HUES64 (cell line): ENCODE data around the gene NT5DC2.

Source experiments
- H3K27ac ChIP-seq: 2 replicates; pipeline ENCODE4 v1.7.0; 2013; ENCODE audit warnings: low read depth, low read length, inconsistent platforms
- H3K27me3 ChIP-seq: 2 replicates; pipeline ENCODE4 v1.6.1; 2013; ENCODE audit warnings: mild to moderate bottlenecking, low read length; ENCODE audit not compliant: insufficient read depth
- H3K36me3 ChIP-seq: 2 replicates; pipeline ENCODE4 v1.6.1; 2013; ENCODE audit warnings: mild to moderate bottlenecking, low read length; ENCODE audit not compliant: insufficient read depth
- H3K4me1 ChIP-seq: 2 replicates; pipeline ENCODE4 v1.6.1; 2013; ENCODE audit warnings: mild to moderate bottlenecking, low read length, moderate library complexity; ENCODE audit not compliant: insufficient read depth
- H3K4me3 ChIP-seq: 2 replicates; pipeline ENCODE4 v1.5.1; 2013; ENCODE audit warnings: mild to moderate bottlenecking, low read length, moderate library complexity
- H3K9ac ChIP-seq: 2 replicates; pipeline ENCODE4 v1.6.1; 2013; ENCODE audit warnings: mild to moderate bottlenecking, low read depth, low read length
- H3K9me3 ChIP-seq: 2 replicates; pipeline ENCODE4 v1.6.1; 2013; ENCODE audit warnings: low read depth, low read length; ENCODE audit not compliant: insufficient read depth
- WGBS: fragments of 150-250, 120-280 bp; methylation state at CpG from one replicate; pipeline ENCODE4 v1.1.7; 2013; ENCODE audit warnings: missing lambda C conversion rate; 5-methylcytosine and 5-hydroxymethylcytosine counted together

The NT5DC2 gene

DNA sequence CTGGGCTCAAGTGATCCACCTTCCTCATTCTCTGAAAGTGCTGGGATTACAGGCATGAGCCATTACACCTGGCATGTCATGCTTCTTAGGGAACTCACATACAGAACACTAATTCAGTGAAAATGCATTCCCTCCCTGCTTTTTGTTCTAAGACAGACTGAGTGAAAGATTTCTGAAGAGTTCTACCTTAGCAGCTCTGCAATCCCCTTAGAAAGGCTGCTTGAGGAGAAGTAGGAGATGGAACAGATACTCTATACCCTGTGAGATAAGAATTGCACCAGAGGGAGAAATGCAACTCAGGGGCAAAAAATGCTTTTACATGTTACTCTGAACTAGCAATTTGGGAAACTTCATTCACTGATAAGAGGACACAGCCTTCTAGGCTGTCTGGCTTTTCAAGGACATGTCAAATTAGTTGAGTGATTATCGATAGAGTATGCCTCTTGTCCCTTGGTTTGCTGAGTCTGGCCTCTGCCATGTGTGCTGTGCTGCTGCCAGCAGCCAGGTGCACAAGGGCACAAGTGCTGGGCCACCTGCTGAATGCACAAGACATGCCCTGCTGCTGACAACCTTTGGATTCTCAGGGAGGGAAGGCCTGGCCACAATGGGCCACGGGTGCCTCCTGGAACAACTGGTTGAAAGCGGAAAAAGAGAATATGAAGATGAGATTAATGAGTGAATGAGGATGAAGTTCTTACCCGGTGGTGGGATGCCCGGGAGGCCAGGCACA is 20.5 kb upstream of the NT5DC2 start:
- 95% methylated on average over 5 of the region's 5 CpGs for WGBS
- H3K36me3 ChIP-seq, result peaks cover 81% of the 10 kb centered on the region

DNA sequence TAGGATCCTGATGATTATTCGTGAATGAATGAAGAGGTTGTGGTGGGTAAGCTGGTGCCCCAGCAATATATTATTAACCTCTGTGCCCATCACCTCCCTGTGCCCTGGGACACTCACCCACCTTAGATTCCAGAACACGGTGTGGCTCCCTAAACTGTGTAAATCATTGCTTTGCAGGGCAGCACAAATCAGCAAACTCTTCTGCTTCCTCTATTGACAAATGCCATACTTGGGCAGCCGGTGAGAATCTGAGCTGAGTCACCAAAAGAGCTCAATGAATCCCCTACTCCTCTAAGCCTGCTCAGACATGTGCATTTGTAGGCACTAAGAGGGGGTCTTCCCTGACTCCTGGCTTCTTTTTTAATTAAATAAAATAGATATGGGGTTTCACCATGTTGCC is 18.4 kb upstream of the NT5DC2 start:
- peaks cover 5% of the 10 kb centered on the region; the same call in 1 of the 2 replicates for H3K4me1 ChIP-seq
- peaks cover 80% of the 10 kb centered on the region for H3K36me3 ChIP-seq
- no peaks in the 10 kb centered on the region for H3K27me3 ChIP-seq
- no peaks in the 10 kb centered on the region for H3K9me3 ChIP-seq
- no peak overlapping the region for H3K27ac ChIP-seq
- 95% methylated on average over 3 of the region's 3 CpGs for WGBS
- no peak overlapping the region for H3K9ac ChIP-seq
- H3K4me3 ChIP-seq, result no peak overlapping the region

More for the DNA sequence above, 20.5 kb upstream of the NT5DC2 start:
- no peaks in the 10 kb centered on the region for H3K9me3 ChIP-seq
- no peaks in the 10 kb centered on the region for H3K27me3 ChIP-seq
- no peak overlapping the region for H3K4me3 ChIP-seq
- no peak overlapping the region for H3K27ac ChIP-seq
- H3K9ac ChIP-seq, result no peak overlapping the region
- H3K4me1 ChIP-seq, result peaks cover 5% of the 10 kb centered on the region; the same call in 1 of the 2 replicates

DNA sequence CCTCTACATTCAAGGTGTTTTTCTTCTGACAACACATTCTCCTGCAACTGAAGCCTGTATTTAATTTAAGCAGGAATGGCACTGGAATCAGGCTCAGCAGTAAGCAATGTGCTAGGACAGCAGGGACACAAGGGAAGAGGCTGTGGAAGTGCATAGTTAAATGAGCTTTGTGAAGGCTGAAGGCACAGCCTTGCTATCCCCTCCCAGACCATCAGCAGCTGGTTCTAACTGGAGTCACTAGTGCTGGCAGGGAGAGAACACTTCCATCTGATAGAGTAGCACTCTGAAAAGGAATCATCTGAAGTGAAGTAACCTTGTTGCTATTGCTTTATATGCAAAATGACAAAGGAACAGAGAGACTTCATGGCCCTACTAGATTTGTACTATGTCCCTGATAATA is 17.5 kb upstream of the NT5DC2 start:
- Histone ChIP-seq H3K27me3 (no peaks in the 10 kb centered on the region), H3K4me3 (no peak overlapping the region), H3K9ac (no peak overlapping the region), H3K9me3 (no peaks in the 10 kb centered on the region), H3K36me3 (peaks cover 85% of the 10 kb centered on the region), H3K4me1 (no peaks in the 10 kb centered on the region), H3K27ac (no peak overlapping the region)

DNA sequence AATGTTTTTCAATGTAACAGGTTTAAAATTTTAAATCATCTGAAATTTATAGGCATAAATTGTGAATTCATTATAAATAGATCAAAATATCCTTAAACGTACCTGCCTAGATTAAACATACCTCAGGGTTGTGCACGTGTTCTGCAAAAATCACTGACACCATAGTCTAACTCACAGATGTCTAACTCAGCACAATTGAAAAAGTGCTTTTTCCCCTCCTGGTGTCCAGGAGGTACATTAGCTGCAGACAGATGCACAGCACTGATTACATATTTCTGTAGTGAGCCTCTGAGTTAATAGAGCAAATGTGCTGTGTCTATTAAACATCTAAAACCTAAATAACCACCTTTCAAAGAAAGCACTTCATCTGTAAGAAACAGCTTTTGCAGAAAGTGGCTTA is 13.5 kb upstream of the NT5DC2 start:
- 70% methylated on average over 2 of the region's 2 CpGs for WGBS
- Histone ChIP-seq H3K9ac (no peak overlapping the region), H3K27ac (no peak overlapping the region), H3K27me3 (no peaks in the 10 kb centered on the region), H3K9me3 (no peaks in the 10 kb centered on the region), H3K4me1 (no peaks in the 10 kb centered on the region), H3K36me3 (peaks cover 77% of the 10 kb centered on the region), H3K4me3 (no peak overlapping the region)

DNA sequence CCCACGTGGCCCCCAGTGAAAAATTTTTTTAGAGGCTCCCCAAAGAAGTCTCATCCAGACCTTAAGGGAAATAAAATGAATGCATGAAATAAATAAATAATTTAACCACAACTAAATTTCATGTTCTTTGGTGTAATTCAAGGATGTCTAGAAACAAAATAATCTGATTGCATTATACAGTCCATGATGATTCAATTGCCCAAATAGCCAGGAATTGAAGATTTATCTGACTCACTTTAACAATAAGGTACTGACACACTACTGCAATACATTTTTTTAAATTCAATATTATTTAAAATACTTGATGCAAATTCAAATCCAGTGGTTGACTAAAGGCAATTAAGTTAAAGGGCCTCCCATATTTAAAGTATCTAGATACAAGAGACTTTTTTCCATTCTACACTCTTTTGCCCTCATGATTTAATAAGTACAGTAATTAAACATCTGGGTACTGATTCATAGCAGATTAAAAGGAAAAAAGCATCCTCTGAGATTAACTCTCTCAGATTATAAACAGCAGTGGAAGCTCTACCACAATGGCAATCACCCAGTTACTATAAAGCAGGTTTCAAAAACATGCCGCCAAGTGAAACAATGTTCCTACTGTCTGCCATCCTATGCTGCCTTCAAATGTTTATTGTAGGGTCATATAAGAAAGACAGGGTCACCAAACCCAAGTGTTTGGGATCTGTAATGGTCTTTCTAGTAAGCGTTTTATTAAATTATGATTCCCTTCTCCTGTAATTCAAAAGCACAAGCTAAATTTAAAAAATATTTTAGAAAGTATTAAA is 12.6 kb upstream of the NT5DC2 start:
- no peak overlapping the region for H3K27ac ChIP-seq
- no peak overlapping the region for H3K4me3 ChIP-seq
- H3K27me3 ChIP-seq, result no peaks in the 10 kb centered on the region
- no peak overlapping the region for H3K9ac ChIP-seq
- WGBS, result 95% methylated on average over 1 of the region's 3 CpGs
- peaks cover 73% of the 10 kb centered on the region for H3K36me3 ChIP-seq
- no peaks in the 10 kb centered on the region for H3K9me3 ChIP-seq
- H3K4me1 ChIP-seq, result no peaks in the 10 kb centered on the region

DNA sequence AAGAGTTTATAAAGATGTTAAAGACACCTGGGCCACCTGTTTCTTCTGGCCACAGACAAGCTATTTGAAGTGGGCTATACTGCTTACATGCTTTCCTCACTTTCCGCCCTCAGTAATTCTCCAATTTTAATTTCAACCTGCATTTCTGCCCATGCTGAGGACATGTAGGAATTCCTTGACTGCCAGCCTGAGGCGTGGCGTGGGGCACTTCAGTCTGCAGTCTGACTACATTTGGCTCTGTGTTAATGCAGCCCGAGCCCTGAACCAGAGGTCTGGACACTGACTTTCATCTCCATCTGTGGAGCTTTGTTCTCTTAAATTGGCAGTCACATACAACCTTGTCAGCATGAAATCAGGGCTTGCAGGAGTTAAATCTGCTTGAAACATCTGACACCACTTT is 11.3 kb upstream of the NT5DC2 start:
- Histone ChIP-seq H3K4me1 (no peaks in the 10 kb centered on the region), H3K9me3 (no peaks in the 10 kb centered on the region), H3K9ac (no peak overlapping the region), H3K36me3 (peaks cover 74% of the 10 kb centered on the region), H3K4me3 (no peak overlapping the region), H3K27ac (no peak overlapping the region), H3K27me3 (no peaks in the 10 kb centered on the region)
- WGBS, result 91% methylated on average over 4 of the region's 4 CpGs

DNA sequence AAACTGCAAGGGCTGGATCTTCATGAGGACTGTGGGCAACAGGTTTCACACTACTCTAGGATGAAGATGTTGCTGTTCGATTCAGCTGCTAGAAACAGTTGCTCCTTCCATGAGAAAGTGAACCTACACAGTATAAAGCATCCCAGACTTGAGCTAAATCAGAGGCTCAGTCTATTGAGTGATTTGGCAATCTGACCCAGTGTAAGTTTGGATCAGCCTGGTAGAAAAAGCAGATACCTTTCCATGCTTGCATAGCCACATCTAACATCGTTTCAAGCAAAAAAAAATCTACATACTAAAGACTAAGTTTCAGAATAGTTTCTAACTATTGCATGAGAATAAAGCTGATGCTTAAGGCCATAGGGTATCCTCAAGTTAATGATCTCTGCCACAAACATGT is 7.4 kb upstream of the NT5DC2 start:
- Histone ChIP-seq H3K4me1 (peaks cover 13% of the 10 kb centered on the region), H3K36me3 (peaks cover 40% of the 10 kb centered on the region), H3K27ac (no peak overlapping the region), H3K9me3 (no peaks in the 10 kb centered on the region), H3K4me3 (no peak overlapping the region), H3K27me3 (no peaks in the 10 kb centered on the region), H3K9ac (no peak overlapping the region)
- 84% methylated on average over 2 of the region's 2 CpGs for WGBS

DNA sequence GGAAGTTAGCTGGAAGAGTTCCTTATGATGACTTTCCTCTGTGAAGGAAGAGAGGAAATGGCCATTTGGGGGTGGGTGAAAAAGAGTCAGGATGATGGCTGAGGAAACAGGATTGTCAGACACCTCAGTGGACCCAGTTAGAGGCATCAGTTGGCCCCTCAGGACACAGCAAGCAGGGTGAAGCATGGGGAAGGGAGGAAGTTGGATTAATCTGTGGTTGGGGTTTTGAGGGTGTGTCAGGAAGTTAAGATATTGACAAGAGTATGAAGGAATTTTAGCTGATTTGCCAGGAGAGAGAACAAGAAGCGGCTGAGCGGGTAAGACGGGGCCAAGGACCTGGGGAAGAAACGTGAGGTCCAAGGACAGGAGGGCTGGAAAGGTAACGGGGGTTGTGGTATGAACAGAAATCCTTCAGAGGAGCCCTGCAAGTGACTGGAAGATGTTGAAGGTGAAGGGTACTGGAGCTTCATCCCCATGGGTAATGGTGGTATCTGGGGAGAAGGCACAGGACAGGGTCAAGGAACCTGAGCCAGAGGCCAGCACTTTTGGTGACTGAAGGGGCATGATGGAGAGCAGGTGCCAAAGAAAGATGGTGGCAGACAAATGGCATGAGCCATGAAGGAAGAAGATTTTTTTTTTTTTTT is 5.5 kb upstream of the NT5DC2 start:
- peaks cover 21% of the 10 kb centered on the region for H3K36me3 ChIP-seq
- no peak overlapping the region for H3K27ac ChIP-seq
- WGBS, result 94% methylated on average over 5 of the region's 5 CpGs
- H3K27me3 ChIP-seq, result no peaks in the 10 kb centered on the region
- no peak overlapping the region for H3K9ac ChIP-seq
- peaks cover 17% of the 10 kb centered on the region for H3K4me1 ChIP-seq
- H3K9me3 ChIP-seq, result no peaks in the 10 kb centered on the region
- peak overlapping the region; percentile 4; the same call in 1 of the 2 replicates for H3K4me3 ChIP-seq

DNA sequence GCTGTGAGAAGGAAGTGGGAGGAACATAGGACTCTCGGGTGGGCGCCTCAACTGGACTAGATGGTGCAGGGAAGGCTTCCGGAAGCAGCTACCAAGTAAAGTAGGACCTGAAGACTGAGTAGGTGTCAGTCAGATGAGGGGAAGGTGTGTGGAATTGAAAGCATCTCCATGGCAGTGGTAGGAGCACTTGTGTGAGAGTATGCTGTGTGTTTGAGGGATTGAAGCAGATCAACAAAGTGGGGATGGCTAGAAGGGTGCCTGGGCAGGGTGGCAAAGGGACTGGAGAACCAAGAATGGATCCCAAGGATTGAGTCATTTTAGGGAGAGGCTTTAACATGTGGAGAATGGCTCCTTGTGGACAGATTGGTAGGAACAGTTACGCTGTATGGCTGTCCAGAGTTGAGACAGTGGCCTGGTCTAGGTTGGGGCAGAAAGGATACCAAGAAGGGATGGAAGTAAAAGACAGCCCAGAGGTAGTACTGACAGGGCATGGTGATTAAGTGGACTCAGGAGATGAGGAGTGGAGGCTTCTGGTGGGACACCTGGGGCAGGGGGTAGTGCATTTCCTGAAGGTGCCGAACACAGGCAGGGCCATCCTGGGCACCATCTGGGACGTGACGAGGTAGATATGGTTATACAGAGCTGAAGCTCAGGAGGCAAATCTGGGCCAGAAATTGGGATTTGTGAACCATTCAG is 4.2 kb upstream of the NT5DC2 start:
- WGBS, result 88% methylated on average over 7 of the region's 7 CpGs
- no peaks in the 10 kb centered on the region for H3K27me3 ChIP-seq

DNA sequence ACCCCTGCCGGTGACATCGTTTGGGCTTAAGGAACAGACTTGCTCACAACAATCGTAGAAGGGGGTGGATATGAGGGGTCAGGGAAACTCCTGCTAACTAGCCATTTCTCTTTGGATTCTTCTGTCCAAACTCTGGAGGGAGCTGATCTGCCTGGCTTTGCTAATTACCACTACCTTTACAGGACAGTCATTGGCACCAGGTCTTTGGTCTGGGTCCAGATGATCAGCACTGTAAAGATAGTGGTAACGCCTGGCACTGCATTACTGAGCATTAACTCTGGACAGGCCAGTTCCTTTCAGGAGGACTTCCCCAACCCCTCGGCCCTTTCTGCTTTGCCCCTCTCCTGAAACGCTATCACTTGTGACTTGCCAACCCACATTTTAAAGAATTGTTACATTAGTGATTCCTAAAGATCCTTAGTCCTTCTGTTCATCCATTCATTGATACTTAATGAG is 3.5 kb upstream of the NT5DC2 start:
- H3K9me3 ChIP-seq, result no peaks in the 10 kb centered on the region
- H3K4me3 ChIP-seq, result peak overlapping the region; percentile 85
- WGBS, result 14% methylated on average over 6 of the region's 6 CpGs
- H3K27me3 ChIP-seq, result no peaks in the 10 kb centered on the region
- peaks cover 22% of the 10 kb centered on the region for H3K4me1 ChIP-seq
- H3K27ac ChIP-seq, result peak overlapping the region; percentile 75
- H3K9ac ChIP-seq, result peak overlapping the region; percentile 91
- peaks cover 20% of the 10 kb centered on the region for H3K36me3 ChIP-seq

More for the DNA sequence above, 4.2 kb upstream of the NT5DC2 start:
- peak overlapping the region; percentile 85 for H3K4me3 ChIP-seq
- H3K9me3 ChIP-seq, result no peaks in the 10 kb centered on the region
- no peak overlapping the region for H3K27ac ChIP-seq
- peaks cover 17% of the 10 kb centered on the region for H3K4me1 ChIP-seq
- H3K9ac ChIP-seq, result peak overlapping the region; percentile 91; the same call in 1 of the 2 replicates
- H3K36me3 ChIP-seq, result peaks cover 20% of the 10 kb centered on the region
